HL-60 (cell line): Measurements from ENCODE around the gene PTPRN2.

Experiments used
- GABPA ChIP-seq: IDR thresholded peaks from 2 replicates; pipeline ENCODE4 v1.6.1; 2012; ENCODE audit warnings: low read depth
- POLR2AphosphoS5 ChIP-seq: IDR thresholded peaks from 2 replicates; pipeline ENCODE4 v1.6.1; 2012; ENCODE audit warnings: low read depth
- SPI1 ChIP-seq: IDR thresholded peaks from 2 replicates; pipeline ENCODE4 v1.6.1; 2012; ENCODE audit warnings: low read depth, mild to moderate bottlenecking, borderline replicate concordance
- TF ChIP-seq, protein P1 (sequence below): IDR thresholded peaks from one replicate; pipeline ENCODE4 v1.5.1; 2011; ENCODE audit warnings: low read length, control low read depth, inconsistent platforms; ENCODE audit not compliant: insufficient read depth
- TF ChIP-seq, protein P2 (sequence below): IDR thresholded peaks from 2 replicates; pipeline ENCODE4 v1.6.1; 2012; ENCODE audit warnings: low read depth; ENCODE audit not compliant: insufficient replicate concordance

DNA sequence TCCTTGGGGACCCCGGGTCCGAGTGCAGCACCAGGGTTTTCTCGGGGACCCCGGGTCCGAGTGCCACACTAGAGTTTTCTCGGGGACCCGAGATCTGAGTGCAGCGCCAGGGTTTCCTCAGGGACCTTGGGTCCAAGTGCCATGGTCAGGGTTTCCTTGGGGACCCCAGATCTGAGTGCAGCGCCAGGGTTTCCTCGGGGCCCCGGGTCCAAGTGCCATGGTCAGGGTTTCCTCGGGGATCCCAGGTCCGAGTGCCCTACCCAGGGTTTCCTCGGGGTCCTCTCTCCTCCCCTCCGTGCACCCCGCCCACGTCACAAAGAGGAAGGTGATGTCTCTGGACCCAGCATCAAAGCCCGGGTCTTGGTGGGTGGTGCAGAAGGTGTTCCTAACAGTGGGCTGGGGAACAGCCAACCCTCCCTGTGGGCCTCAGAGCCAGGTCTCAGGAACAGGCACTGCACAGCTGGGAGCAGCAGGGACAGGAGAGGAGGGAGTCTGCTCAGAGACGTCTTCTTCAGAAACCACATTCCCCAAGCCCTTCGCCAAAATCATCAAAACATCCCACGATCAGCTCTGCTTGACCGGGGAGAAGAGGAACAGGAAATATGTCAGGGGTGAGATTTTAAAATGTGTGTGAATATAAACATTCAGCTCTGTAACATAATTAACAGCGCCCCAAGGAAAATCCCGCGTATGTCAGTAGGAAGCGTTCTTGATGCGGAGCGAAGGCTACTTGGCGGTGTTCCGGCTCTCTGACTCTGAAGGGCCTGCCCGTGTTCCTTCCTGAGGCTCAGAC is 710.1 kb downstream of the PTPRN2 start:
- no peak for TF ChIP-seq POLR2AphosphoS5
- TF ChIP-seq, protein P1, sequence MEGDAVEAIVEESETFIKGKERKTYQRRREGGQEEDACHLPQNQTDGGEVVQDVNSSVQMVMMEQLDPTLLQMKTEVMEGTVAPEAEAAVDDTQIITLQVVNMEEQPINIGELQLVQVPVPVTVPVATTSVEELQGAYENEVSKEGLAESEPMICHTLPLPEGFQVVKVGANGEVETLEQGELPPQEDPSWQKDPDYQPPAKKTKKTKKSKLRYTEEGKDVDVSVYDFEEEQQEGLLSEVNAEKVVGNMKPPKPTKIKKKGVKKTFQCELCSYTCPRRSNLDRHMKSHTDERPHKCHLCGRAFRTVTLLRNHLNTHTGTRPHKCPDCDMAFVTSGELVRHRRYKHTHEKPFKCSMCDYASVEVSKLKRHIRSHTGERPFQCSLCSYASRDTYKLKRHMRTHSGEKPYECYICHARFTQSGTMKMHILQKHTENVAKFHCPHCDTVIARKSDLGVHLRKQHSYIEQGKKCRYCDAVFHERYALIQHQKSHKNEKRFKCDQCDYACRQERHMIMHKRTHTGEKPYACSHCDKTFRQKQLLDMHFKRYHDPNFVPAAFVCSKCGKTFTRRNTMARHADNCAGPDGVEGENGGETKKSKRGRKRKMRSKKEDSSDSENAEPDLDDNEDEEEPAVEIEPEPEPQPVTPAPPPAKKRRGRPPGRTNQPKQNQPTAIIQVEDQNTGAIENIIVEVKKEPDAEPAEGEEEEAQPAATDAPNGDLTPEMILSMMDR, result no peak
- TF ChIP-seq SPI1, result no peak
- no peak for TF ChIP-seq GABPA
- TF ChIP-seq, protein P2, sequence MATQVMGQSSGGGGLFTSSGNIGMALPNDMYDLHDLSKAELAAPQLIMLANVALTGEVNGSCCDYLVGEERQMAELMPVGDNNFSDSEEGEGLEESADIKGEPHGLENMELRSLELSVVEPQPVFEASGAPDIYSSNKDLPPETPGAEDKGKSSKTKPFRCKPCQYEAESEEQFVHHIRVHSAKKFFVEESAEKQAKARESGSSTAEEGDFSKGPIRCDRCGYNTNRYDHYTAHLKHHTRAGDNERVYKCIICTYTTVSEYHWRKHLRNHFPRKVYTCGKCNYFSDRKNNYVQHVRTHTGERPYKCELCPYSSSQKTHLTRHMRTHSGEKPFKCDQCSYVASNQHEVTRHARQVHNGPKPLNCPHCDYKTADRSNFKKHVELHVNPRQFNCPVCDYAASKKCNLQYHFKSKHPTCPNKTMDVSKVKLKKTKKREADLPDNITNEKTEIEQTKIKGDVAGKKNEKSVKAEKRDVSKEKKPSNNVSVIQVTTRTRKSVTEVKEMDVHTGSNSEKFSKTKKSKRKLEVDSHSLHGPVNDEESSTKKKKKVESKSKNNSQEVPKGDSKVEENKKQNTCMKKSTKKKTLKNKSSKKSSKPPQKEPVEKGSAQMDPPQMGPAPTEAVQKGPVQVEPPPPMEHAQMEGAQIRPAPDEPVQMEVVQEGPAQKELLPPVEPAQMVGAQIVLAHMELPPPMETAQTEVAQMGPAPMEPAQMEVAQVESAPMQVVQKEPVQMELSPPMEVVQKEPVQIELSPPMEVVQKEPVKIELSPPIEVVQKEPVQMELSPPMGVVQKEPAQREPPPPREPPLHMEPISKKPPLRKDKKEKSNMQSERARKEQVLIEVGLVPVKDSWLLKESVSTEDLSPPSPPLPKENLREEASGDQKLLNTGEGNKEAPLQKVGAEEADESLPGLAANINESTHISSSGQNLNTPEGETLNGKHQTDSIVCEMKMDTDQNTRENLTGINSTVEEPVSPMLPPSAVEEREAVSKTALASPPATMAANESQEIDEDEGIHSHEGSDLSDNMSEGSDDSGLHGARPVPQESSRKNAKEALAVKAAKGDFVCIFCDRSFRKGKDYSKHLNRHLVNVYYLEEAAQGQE, result no peak
